Activated T-helper 2 cell treated with anti-CD3 and anti-CD28 coated beads, Interferon-gamma antibody, Interleukin-2, Interleukin-4, amounts not matched to agents 10 μg/mL and 5 μg/mL and 100 μg/mL, durations not matched to agents 14 hours and 24 hours and 36 hours (primary cell): ENCODE results near the gene LRIG1. TPM values are rescaled to one million over a fixed set of nuclear protein-coding genes. Genes with fewer than 3 reads are reported as not detected.

Source experiments
- DNase-seq: peaks from one replicate; pipeline ENCODE4 v3.0.0; 2021; ENCODE audit warnings: low spot score
- H3K27ac Mint-ChIP-seq: one replicate; pipeline ENCODE4 v1.8.0; 2021; ENCODE audit warnings: mixed read lengths
- H3K27me3 Mint-ChIP-seq: one replicate; pipeline ENCODE4 v1.8.0; 2021; ENCODE audit warnings: low read depth, mixed read lengths
- H3K36me3 Mint-ChIP-seq: one replicate; pipeline ENCODE4 v1.8.0; 2021; ENCODE audit warnings: low read depth, mixed read lengths
- H3K4me1 Mint-ChIP-seq: one replicate; pipeline ENCODE4 v1.8.0; 2021; ENCODE audit warnings: low read depth, mixed read lengths
- H3K4me3 Mint-ChIP-seq: one replicate; pipeline ENCODE4 v1.8.0; 2021; ENCODE audit warnings: low read depth, mild to moderate bottlenecking, moderate library complexity, mixed read lengths
- H3K9me3 Mint-ChIP-seq: one replicate; pipeline ENCODE4 v1.8.0; 2021; ENCODE audit warnings: mixed read lengths
- intact Hi-C: fragments of 100-400 bp; cut with micrococcal nuclease; formaldehyde crosslinking; loops from one replicate; pipeline ENCODE4 v1.15.1; 2023
- total RNA-seq: library from RNA; stranded (reverse); gene quantifications from 2 replicates; pipeline ENCODE4 v1.2.3, GENCODE V29; 2022

Gene LRIG1
- total RNA-seq, 1 donor from 2014 or later = 42.5 TPM

DNA sequence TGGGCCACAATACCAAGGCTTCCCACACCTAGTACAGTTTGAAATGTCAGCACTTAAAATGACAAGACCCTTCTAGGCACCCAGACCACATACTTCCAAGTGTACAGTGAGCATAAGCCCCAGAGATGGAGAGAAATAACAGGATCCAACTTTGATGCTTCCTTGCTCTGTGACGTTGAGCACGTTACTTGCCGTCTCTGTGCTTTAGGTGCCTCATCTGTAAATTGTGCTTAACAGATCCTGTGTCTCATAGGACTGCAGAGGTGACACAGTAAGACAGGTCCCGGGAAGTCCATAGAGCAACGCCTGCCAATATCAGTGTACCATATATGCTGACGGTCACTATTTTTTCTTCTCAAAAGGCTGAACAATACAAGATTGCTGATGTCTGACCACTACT is 59.1 kb downstream of the LRIG1 start:
- H3K27me3 Mint-ChIP-seq = no peaks in the 10 kb centered on the region
- peaks cover 53% of the 10 kb centered on the region for H3K36me3 Mint-ChIP-seq
- H3K27ac Mint-ChIP-seq = no peak overlapping the region

DNA sequence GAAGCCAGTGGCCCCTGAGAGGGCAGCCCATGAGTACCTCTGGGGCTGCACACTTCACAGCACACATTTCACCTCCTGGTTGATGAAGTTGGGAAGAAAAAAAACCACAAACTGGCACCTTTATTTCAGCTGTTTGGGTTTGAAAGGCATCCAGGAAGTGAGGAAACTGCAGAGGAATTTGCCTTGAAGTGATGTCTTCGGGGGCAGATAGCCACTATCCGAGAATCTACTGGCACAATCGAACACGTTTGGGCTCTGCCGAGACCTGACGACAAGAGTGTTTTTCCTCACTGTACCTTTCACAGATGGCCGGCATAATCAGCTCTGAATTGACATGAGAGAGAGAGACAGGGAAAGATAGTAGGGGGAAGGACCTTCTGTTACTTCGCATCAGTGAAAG is 59.7 kb downstream of the LRIG1 start:
- H3K4me3 Mint-ChIP-seq = no peak overlapping the region
- H3K27me3 Mint-ChIP-seq = no peaks in the 10 kb centered on the region
- DNase-seq = no peak
- peaks cover 25% of the 10 kb centered on the region for H3K4me1 Mint-ChIP-seq
- H3K9me3 Mint-ChIP-seq = no peaks in the 10 kb centered on the region
- peaks cover 51% of the 10 kb centered on the region for H3K36me3 Mint-ChIP-seq
- intact Hi-C loops = no loop called here
- no peak overlapping the region for H3K27ac Mint-ChIP-seq

More for the DNA sequence above, 59.1 kb downstream of the LRIG1 start:
- Mint-ChIP-seq H3K4me3 (no peak overlapping the region), H3K4me1 (peaks cover 25% of the 10 kb centered on the region), H3K9me3 (no peaks in the 10 kb centered on the region)
- intact Hi-C loops = no loop called here
- no peak for DNase-seq

GRCh38 chr3:66439666-66440344 is 61.0 kb downstream of the LRIG1 start:
- Mint-ChIP-seq H3K4me1 (peaks cover 29% of the 10 kb centered on the region), H3K27me3 (no peaks in the 10 kb centered on the region), H3K4me3 (no peak overlapping the region), H3K27ac (no peak overlapping the region), H3K36me3 (peaks cover 46% of the 10 kb centered on the region), H3K9me3 (no peaks in the 10 kb centered on the region)
- DNase-seq = no peak
- intact Hi-C loops = no loop called here

DNA sequence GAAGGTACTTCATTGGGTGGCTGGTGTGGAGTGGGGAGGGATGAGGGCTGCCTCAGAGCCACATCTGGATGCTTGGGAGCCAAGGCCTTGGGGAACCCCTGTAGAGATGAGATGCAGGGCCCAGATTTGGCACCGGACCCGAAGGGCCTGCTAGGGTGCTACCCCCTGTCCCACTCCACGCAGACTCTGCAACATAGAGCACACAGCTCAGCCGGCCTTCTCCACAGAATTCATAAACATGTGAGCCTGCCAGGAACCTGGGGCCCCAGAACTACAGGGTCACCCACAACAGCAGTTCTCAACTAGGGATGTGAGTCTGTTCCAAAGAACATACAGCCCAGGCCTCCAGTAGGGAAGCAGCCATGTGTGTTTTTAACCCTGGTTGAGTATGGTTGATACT is 62.8 kb downstream of the LRIG1 start:
- intact Hi-C loops = no loop called here
- Mint-ChIP-seq H3K36me3 (peaks cover 47% of the 10 kb centered on the region), H3K4me3 (no peak overlapping the region), H3K27me3 (no peaks in the 10 kb centered on the region), H3K4me1 (peaks cover 40% of the 10 kb centered on the region), H3K27ac (no peak overlapping the region), H3K9me3 (no peaks in the 10 kb centered on the region)
- no peak for DNase-seq

- H3K36me3 Mint-ChIP-seq = peaks cover 42% of the 10 kb centered on the region
Observed at GRCh38 chr3:66437341-66437929, 63.4 kb downstream of the LRIG1 start.

DNA sequence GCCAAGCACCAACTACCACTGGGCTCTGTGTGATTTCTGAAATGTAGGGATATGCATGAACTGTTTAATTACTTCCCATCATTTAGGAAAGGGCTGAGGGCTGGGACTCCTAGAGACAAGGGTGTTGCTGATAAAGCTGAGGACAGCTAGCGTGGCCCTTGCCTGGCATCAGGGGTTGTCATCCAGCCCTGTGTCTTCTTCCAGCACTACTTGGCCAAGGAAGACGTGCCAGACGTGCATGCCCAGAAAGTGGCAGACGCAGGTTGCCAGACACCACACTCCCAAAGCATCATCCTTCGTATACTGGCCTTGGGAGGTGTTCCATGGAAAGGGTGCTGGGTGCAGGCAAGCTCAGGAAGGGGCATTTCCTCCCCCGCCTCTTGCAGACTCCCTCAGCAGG is 64.8 kb downstream of the LRIG1 start:
- Mint-ChIP-seq H3K4me3 (no peak overlapping the region), H3K27ac (no peak overlapping the region), H3K4me1 (peaks cover 33% of the 10 kb centered on the region), H3K36me3 (peaks cover 39% of the 10 kb centered on the region), H3K27me3 (no peaks in the 10 kb centered on the region), H3K9me3 (no peaks in the 10 kb centered on the region)
- intact Hi-C loops = no loop called here
- DNase-seq = no peak

More at GRCh38 chr3:66437341-66437929, 63.4 kb downstream of the LRIG1 start:
- no peak for DNase-seq
- peaks cover 40% of the 10 kb centered on the region for H3K4me1 Mint-ChIP-seq
- H3K27me3 Mint-ChIP-seq = no peaks in the 10 kb centered on the region
- H3K4me3 Mint-ChIP-seq = no peak overlapping the region
- no peak overlapping the region for H3K27ac Mint-ChIP-seq
- H3K9me3 Mint-ChIP-seq = no peaks in the 10 kb centered on the region
- intact Hi-C loops = no loop called here

- Mint-ChIP-seq H3K4me1 (peaks cover 22% of the 10 kb centered on the region), H3K27me3 (no peaks in the 10 kb centered on the region), H3K9me3 (no peaks in the 10 kb centered on the region), H3K4me3 (no peak overlapping the region), H3K27ac (no peak overlapping the region), H3K36me3 (peaks cover 37% of the 10 kb centered on the region)
- DNase-seq = no peak
- intact Hi-C loops = no loop called here
Observed at GRCh38 chr3:66434726-66435125, 66.1 kb downstream of the LRIG1 start.

GRCh38 chr3:66433522-66433782 is 67.4 kb downstream of the LRIG1 start:
- peaks cover 35% of the 10 kb centered on the region for H3K36me3 Mint-ChIP-seq
- intact Hi-C loops = no loop called here
- no peaks in the 10 kb centered on the region for H3K9me3 Mint-ChIP-seq
- DNase-seq = no peak
- H3K4me3 Mint-ChIP-seq = no peak overlapping the region
- H3K4me1 Mint-ChIP-seq = peaks cover 22% of the 10 kb centered on the region
- no peaks in the 10 kb centered on the region for H3K27me3 Mint-ChIP-seq
- no peak overlapping the region for H3K27ac Mint-ChIP-seq

DNA sequence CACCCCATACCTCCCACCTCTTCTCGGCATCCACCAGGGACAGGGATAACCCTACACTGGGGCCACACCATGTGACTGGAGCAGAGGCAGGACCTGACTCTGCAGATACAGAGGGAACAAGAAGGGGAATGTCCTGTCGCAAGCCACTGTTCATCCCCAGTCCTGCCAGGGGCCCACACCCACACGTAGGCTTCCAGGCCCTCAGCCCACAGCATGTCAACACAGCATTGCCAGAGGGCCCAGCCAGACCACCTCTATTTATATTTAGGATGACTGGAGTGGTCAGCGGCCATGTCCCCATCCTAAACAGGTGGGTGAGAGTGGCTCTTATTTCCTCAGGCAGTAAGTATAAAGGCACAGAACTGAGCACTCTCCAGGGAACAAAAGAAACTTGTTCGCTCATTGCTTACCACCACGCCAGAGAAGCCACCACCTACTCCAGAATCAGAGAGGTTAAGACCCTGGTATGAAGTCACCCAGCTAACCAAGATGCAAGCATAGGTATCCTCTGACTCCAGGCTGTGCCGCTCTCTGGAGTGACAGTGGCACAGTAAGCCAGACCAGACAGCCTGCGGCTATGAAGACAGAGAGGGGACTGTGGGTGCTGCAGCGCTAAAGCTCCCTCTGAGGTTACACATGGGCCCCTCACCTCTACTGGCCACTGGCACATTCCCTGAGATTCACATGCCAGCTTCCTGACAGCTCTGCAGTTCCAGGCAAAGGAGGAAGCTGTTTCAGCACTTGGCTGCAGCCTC is 67.9 kb downstream of the LRIG1 start:
- Mint-ChIP-seq H3K27ac (no peak overlapping the region), H3K27me3 (no peaks in the 10 kb centered on the region), H3K4me1 (peaks cover 22% of the 10 kb centered on the region), H3K9me3 (no peaks in the 10 kb centered on the region), H3K4me3 (no peak overlapping the region), H3K36me3 (peaks cover 35% of the 10 kb centered on the region)
- intact Hi-C loops = no loop called here
- no peak for DNase-seq

- intact Hi-C loops = no loop called here
- H3K4me1 Mint-ChIP-seq = peaks cover 24% of the 10 kb centered on the region
- H3K9me3 Mint-ChIP-seq = no peaks in the 10 kb centered on the region
- H3K4me3 Mint-ChIP-seq = no peak overlapping the region
- H3K36me3 Mint-ChIP-seq = peaks cover 32% of the 10 kb centered on the region
- no peak overlapping the region for H3K27ac Mint-ChIP-seq
- H3K27me3 Mint-ChIP-seq = no peaks in the 10 kb centered on the region
- no peak for DNase-seq
Observed at GRCh38 chr3:66432041-66432766, 68.6 kb downstream of the LRIG1 start.

DNA sequence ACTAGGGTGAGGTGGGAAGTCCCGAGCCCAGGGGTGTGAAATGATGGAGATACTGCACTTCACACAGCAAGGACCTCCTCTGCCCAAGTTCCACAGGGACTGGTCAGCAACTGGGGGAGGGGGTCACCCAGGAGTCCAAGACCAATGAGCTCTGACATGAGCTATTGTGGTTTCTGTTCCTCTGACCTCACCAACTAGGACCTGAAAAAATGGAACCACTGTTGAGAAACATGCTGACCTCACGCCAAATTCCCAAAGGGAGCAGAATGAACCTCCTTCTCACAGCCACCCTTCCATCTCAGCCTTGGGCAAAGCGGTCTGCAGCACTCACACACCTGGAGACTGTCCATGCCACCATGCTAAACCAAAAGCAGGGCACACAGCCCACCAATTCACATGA is 69.3 kb downstream of the LRIG1 start:
- Mint-ChIP-seq H3K9me3 (no peaks in the 10 kb centered on the region), H3K36me3 (peaks cover 35% of the 10 kb centered on the region), H3K27me3 (no peaks in the 10 kb centered on the region), H3K4me3 (no peak overlapping the region), H3K4me1 (peaks cover 30% of the 10 kb centered on the region), H3K27ac (no peak overlapping the region)
- intact Hi-C loops = no loop called here
- no peak for DNase-seq

DNA sequence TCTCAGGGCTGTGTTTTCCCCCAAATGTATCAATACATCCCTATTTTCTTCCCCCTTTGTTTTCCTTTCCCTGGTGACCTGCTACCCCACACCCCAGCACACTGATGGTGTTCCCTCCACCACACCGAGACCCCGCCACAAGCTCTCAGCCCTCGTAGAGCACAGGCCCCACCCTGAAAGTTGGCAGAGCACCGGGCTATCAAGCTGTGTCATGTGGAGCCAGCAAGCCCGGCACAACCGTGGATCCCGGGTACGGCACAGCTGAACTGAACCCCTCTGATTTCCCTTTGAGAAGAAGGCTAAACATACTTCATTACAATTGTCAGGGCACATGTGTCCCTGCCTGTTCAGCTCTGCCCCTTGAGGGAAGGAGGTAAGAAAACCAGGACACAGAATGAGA is 69.9 kb downstream of the LRIG1 start:
- intact Hi-C loops = no loop called here
- Mint-ChIP-seq H3K36me3 (peaks cover 40% of the 10 kb centered on the region), H3K27ac (no peak overlapping the region), H3K9me3 (no peaks in the 10 kb centered on the region), H3K27me3 (no peaks in the 10 kb centered on the region), H3K4me3 (no peak overlapping the region), H3K4me1 (peaks cover 35% of the 10 kb centered on the region)
- no peak for DNase-seq

- Mint-ChIP-seq H3K27ac (no peak overlapping the region), H3K4me1 (peaks cover 35% of the 10 kb centered on the region), H3K9me3 (no peaks in the 10 kb centered on the region), H3K36me3 (peaks cover 48% of the 10 kb centered on the region), H3K27me3 (no peaks in the 10 kb centered on the region), H3K4me3 (no peak overlapping the region)
- no peak for DNase-seq
- intact Hi-C loops = no loop called here
Observed at GRCh38 chr3:66428733-66429132, 72.1 kb downstream of the LRIG1 start.
